HG02642 (cell line): ENCODE data around the gene PI4KB.
"Not testable (repeated sequence)": the region's sequence is repeated elsewhere in the genome, so short reads cannot be mapped to it uniquely, and the experiment has no call there.

Source experiments
- ATAC-seq: cut with Tn5 transposase; IDR thresholded peaks from one replicate; pipeline ENCODE4 v1.9.1; 2021; ENCODE audit warnings: mild to moderate bottlenecking; ENCODE audit not compliant: unreplicated experiment, poor library complexity

The PI4KB gene

DNA sequence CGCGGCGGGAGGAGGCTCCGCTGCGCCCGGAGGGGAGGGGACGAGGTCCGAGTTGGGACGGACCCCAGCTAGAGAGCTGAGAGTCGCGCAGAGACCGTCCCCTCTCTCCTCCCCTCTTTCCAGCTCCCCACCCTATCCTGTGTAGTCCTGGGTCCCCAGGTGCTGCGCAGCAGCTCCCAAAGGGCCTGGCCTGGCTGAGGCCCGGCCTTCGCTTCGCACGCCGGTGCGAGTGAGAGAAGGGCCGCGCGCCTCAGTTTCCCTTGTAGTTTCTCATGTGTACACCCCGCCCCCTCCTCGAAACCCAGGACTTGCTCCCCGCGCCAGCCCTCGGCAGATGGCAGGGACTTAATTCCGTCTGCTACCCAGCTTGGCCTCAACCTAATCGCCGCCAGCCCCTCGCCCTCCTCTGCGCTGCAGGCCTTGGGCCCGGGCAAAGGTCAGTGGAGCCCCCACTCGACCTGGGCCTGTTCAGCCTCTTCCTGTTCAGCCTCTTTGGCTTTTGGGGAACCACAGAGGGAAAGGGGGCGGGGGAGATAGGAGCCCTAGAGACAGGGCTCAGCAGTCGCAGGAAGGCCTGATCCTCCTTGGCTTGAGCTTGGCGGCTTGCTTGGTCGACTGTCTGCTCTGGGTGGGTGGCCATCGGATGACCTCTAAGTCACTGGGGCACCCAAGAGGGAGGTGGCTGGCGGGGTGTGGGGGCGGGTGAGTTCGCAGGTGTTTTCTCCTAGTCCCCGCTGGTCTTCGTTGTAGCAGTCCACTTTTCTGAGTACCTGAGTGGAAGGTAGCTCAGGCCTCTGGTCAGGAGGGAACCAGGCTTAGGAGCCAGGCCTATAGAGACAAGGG lies 44.1 kb downstream of the PI4KB start:
- ATAC-seq, result no peak

DNA sequence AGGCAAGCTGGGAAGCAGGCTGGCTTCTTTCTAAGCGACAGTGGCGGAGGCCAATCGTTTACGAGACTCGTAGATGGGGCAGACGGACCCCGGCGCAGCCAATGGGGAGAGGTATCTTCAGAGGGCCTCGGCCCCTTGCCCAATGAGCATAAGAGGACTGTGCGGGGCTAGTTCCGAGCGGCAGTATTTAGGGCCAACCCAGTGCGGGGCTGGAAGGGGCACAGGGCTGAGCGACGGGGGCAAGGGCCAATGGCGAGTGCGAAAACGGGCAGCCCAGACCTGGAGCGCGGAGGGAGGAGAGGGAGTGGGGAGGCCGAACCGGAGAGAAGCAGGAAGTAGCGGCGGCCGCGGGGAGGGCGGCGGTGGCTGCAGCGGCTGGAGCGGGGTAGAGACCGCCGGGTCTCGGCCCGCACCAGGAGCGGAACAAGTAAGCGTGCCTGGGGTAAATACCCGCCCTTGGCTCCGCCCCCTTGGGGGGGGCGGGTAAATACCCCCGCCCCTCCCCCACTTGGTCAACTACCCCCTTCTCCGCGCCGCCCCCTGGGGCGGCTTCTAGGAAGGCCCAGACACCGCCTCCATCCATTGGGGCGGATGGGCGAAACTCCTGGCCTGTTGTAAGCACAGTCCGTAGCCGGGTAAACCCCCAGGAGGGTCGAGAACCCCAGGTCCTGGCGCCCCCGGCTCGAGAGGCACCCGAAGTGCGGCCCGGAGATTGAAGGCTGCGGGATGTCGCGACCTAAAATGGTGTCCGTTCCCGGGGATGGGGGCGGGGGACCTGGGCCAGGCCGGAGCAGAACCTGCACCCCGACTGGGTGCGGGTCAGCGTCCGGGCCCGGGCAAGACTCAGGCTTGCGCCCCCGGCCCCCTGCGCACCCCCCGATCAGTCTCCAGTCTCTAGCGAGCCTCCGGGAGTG lies 45.0 kb downstream of the PI4KB start, which contains the start of gene ZNF687:
ZNF687 (plus strand) TSS at position 331 of the 914 bp plus-strand sequence. CDS start 3,993 bp downstream, outside the sequence.
- ATAC-seq, result peak; percentile 88

DNA sequence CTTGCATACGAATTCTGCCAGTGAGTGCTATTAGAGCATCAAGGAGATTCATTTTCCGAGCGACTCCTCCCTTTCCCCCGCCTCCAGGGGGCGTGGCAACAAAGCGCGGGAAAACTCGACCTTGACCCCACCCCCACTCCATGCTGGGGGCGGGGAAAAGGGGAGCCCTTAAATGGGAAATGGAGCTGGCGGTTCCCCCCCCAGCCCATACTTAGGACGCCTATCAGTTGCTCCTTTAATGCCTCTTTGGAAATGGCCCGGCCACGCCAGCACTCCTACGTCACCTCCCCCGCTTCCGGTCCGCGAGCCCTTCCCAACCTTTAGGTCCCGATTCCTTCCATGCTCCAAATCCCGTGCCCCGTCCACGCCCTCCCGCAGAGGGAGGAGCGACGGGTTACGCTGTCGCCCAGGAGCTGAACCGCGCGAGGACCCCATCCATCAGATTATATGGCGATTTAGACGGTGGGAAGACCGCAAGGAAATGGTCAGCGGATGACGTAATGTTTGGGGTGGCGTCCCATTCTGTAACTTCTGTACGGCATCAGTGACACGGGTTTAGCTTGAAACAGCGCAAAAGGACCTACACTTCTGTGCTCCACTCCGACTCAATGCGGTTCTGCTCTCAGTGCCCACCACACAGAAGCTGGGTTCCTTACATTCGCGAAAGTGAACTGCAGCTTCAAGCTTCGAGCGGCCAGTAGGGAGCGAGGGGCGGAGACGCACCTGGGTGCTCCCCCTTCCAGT lies 45.8 kb downstream of the PI4KB start:
- ATAC-seq, result peak; percentile 39

DNA sequence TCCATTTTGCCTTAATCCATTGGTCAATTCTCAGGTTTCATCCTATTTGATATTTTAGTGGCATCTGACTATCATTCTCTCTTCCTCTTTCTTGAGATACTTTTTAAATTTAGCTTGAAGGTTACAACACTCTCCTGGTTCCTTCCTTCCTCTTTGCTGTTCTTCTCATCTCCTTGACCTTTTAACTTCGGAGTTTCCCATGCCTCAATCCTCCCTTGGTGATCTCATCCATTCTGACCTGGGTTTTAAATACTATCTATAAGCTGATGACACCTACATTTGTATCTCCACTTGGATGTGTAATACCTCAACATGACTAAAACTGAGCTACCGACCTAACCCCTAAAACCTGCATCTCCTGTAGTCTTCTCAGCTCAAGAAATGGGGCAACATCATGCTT lies 50.0 kb downstream of the PI4KB start:
- ATAC-seq, result no peak

DNA sequence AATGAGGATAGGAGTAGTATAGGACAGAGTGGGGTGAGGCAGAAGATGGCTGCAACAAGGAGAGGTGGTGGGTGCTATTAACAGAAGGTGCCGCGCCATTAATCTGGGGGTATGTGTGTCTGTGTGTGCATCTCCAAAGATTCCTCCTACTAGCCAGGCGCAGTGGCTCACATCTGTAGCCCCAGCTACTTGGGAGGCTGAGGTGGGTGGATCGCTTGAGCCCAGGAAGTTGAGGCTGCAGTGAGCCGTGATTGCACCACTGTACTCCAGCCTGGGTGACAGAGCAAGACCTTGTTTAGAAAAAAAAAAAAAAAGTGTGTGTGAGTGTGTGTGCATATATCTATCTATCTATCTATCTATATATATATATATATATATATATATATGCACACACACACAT lies 51.9 kb downstream of the PI4KB start:
- ATAC-seq, result not testable (repeated sequence)

DNA sequence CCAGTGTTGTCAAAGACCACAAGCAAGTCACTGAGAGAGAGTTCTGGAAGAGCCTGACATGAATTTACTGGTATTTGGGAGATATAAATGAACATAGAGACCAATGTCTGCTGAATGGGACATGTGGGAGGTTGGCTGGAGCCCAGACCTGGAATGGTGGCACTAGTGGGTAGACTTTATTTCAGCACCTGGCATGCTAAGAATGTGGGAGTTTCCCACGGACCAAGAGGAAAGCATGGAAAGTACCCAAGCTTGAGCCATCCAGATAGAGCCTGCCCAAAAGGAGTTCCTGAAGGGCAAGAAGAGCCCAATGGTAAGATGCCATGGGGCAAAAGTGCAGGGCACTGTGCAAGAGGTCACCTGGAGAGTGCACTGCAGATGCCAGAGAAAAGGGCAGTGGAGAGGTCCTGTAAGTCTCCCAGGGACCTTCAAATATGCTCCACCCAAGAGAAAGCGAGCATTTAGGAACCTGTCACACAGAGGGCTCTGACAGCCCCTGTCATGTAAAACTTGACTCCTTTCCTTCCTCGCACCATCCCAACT lies 53.2 kb downstream of the PI4KB start:
- no peak for ATAC-seq

DNA sequence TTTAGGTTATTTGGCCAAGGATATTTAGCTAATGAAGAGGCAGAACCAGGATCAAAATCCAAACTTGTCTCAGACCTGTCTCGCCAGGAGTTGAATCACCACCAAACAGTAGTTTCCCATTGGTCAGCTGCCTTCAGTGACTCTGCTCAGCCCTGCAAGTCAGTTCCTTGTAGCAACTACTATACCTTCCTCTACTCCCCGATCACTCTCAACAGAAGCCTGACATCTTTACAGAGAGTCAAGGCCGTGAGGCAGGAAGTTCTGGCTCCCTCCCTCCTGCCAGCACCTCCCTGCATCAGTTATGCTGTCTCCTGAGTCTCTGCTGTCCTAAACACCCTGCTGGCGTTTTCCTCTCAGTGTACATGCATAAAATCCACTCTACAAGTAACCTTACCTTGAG lies 59.5 kb downstream of the PI4KB start:
- ATAC-seq, result no peak

DNA sequence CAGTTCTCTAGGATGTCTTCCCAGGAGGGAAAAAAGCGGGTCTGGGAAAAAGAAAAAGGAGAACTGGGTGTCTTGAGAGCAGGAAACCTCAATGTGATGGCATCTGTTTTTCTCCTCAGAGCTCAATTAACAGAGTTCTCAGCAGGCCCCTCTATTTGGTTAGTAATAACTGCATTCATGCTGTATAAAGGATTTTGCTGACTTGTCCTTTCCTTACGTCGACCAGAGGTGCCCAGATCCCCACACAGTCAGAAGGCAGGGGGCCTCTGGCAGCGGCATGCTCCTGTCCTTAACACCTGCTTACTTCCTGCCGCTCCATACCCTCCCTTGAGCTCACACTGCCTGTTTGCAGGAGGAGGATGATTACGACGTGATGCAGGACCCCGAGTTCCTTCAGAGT lies 60.4 kb downstream of the PI4KB start:
- ATAC-seq, result no peak

DNA sequence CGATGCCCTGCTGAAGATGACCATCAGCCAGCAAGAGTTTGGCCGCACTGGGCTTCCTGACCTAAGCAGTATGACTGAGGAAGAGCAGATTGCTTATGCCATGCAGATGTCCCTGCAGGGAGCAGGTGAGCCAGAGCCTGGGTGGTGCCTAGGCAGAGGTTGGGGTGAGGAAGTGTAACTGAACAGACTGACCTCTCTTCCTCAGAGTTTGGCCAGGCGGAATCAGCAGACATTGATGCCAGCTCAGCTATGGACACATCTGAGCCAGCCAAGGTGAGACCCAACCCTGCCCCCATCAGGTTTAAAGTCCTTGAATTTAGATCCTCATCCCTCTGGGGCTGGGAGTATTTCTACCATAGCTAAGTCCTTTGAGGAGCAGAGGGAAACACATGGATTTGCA lies 60.9 kb downstream of the PI4KB start:
- ATAC-seq, result no peak

DNA sequence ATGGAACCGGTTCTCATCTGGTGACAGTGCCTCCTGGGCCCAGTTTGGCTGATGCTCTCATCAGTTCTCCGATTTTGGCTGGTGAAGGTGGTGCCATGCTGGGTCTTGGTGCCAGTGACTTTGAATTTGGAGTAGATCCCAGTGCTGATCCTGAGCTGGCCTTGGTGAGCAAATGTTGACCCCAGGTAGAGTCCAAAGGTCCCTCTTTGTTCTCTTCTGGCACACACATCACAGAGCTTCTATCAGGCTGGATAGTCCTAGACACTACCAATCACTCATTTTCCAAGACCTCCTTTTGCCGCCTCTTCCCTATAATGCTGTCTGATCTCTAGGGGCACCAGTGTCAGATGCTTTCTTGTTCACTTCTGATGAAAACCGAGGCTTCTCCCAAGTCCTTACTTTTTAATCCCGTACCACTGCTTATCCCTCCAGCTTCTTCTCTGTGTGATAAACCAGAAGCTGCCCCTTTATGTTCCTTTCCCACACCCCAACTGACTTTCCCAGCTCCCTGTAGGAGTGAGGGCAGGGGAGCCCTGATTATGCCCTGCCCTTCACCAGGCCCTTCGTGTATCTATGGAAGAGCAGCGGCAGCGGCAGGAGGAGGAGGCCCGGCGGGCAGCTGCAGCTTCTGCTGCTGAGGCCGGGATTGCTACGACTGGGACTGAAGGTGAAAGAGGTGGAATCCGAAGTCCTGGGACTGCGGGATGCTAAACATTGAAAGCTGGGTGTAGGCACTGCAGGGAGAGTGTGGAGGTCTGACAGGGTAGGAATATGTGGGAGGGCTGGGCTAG lies 61.6 kb downstream of the PI4KB start:
- no peak for ATAC-seq

DNA sequence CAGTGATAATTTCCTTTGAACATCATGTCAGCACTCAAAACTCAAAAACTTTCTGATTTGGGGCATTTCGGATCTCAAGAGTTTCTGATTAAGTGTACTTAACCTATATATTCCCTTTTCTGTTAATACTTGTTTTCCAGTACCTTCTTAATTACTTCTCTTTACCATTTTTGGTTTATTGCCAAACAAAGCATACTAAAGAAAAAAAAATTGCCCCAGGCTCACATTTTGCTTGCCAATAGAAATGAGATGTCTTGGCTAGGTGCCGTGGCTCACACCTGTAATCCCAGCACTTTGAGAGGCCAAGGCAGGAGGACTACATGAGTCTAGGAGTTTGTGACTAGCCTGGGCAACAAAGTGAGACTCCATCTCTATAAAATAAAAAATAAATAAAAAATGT lies 67.9 kb downstream of the PI4KB start:
- no peak for ATAC-seq

DNA sequence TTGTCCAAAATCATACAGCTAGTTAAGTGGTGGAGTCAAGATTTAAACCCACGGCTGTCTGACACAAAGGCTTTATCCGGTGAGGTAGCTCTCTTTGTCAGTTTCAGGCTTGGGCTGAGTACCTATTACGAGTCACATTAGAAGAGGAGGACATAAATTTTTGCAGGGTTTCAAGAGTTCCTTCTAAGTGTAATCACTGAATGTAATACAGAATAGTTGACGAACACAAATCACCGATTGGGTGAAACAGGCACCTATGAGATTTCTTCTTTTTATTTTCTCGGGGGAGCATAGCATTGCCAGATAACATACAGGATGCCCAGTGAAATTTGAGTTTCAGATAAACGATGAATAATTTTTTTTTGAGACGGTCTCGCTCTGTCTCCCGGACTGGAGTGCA lies 71.8 kb downstream of the PI4KB start:
- ATAC-seq, result no peak

DNA sequence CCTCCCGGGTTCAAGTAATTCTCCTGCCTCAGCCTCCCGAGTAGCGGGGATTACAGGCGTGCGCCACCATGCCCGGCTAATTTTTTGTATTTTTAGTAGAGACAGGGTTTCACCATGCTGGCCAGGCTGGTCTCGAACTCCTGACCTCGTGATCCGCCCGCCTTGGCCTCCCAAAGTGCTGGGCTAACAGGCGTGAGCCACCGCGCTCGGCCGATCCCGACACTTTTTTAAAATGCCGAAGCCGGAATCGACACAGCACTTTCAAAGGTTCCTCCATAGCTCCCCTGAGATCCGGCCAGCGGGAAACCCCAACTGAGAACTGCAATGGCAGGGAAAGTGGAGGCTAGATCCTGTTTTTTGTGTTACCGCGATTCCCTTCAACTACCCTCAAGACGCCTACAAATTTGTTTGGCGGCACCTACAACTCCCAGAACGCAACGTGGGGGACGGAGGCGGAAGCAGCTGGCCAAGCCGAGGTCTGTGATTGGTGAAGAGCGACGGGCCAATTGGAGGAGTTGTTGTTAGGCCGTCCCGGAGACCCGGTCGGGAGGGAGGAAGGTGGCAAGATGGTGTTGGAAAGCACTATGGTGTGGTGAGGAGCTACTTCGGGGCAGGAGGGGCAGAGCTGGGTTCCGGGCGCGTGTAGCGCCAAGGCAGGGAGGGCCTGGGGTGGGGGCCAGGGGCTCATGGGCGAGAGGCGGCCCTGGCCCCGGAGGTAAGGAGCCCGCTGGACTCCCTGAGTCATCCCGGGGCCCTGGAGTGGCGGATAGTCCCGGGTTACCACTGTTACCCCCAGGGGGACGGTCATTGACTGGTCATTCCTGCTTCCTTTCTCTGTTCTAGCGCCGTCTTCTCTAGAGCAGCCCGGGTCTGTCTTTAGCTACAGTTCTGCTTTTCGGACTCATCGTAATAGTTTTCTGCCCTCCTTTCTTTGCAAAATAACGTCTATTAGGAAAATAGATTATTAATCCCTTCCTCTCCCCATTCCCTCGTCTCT lies 72.7 kb downstream of the PI4KB start, which contains the start of gene PSMD4:
PSMD4 (plus strand) TSS at position 518 of the 997 bp plus-strand sequence; CDS start at position 567, 49 bp downstream.
- peak; percentile 92 for ATAC-seq

DNA sequence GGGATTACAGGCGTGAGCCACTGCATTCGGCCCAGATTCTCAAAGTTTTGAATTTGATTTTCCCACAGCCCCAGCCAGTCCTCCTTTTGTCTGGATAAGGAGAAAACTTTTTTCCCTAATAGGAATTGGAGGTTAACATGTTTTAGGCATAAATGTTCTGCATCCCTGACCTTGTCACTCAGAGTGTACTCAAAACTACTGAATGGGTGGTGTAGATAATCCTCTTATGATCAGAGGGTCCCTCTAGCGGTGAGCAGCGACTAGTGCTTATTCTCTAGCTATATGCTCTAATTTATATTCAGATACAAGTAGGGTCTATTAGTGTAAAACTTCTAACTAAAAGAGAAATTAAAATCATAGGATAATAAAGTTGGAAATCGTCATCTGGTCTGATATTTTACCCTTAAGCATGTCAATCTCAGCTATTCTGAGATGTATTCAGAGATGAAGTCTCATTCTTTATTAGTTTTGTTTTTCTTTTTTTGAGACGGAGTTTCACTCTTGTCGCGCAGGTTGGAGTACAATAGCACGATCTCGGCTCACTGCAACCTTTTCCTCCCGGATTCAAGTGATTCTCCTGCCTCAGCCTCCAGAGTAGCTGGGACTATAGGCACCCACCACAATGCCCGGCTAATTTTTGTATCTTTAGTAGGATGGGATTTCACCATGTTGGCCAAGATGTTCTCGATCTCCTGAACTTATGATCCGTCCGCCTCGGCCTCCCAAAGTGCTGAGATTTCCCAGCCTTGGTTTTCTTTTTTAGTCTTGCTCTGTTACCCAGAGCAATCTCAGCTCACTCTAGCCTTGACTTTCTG lies 75.4 kb downstream of the PI4KB start:
- no peak for ATAC-seq

DNA sequence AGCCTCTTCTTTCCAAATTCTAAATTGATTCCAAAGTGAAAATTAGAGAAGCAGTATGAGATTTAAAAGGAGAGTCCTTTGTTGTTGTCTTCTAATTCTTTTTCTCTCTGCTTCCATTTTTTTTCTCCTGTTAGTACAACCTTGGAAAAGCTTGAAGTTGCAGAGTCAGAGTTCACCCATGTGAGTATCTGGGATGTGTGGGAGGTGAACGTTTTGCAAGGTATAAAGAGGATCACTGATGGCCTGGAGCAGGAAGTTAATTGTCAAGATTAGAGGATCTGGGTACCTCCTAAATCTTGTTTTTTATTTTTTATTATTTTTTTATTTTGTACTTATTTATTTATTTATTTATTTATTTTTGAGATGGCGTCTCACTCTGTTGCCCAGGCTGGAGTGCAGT lies 80.4 kb downstream of the PI4KB start:
- ATAC-seq, result no peak

DNA sequence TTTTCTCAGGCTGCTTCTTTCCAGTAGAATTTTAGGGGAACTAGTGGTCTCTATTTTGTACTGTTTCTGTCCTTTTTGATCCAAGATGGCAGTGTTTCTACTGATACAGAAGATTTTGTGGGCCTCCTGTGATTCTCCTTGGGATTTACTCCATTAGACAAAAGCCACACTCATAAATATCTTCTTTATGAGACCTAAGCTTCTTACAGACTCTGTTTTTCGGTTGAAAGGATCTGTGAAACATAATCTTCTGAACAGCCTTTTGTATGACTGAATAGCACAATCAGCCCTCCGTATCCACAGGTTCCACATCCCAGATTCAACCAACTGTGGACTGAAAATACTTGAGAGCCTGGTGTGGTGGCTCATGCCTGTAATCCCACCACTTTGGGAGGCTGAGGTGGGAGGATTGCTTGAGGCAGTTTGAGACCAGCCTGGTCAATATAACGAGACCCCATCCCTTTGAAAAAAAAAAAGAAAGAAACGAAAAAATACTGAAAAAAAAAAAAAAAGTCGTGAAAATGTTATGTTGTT lies 83.5 kb downstream of the PI4KB start:
- no peak for ATAC-seq

DNA sequence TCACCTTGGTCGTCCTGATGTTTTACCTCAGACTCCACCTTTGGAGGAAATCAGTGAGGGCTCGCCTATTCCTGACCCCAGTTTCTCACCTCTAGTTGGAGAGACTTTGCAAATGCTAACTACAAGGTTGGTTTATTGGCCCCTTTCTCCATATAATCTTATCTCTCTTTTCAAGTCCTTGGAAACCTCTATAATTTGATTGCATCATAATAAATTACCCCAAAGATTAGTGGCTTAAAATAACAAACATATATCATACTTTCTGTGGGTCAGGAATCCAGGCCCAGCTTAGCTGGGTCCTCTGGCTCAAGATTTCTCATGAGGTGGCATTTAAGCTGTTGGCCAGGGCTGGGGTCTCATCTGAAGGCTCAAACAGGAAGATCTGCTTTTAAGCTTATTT lies 84.8 kb downstream of the PI4KB start:
- no peak for ATAC-seq
